ENCODE results near the gene NKD1. TPM values are rescaled to one million over a fixed set of nuclear protein-coding genes. Genes with fewer than 3 reads are reported as not detected.

Gene NKD1
- total RNA-seq, 1 experiment from 2014 or later: 11.4 TPM

- H3K4me1 ChIP-seq (ENCODE audit: control insufficient read depth in 1 of 2, insufficient read depth in 2 of 2, low read length in 2 of 2): no peaks in the 10 kb centered on the region
- H3K27ac ChIP-seq (ENCODE audit: low read depth, low read length): no peak overlapping the region
- CTCF ChIA-PET: interaction anchor here (1.1 to 2.5 kb wide), 2 partner anchors 8 to 11 kb away, joined by 3 to 8 read pairs; no protein-coding TSS in a partner anchor
- H3K9me2 ChIP-seq (ENCODE audit: insufficient read depth): no peaks in the 10 kb centered on the region
- intact Hi-C loops (cut with micrococcal nuclease): loop anchor here (10.0 kb wide), 2 partner anchors 542 to 1308 kb away; no protein-coding TSS in a partner anchor
- DNase-seq (ENCODE audit: low read depth, low spot score): no peak
- H3K4me2 ChIP-seq (ENCODE audit: low read length): no peak overlapping the region
- no TSS peak for BruUV-seq (replicated peaks)
- ATAC-seq: no peak
- peaks cover 10 to 12% of the 10 kb centered on the region in 2 experiments; a peak in 3 of 4 replicates for H3K9me3 ChIP-seq (ENCODE audit: control insufficient read depth in 1 of 2, insufficient read depth in 1 of 2, low read depth in 1 of 2, low read length in 2 of 2)
- RAD21 ChIA-PET (ENCODE audit: low non-redundant PET in 1 of 2, low total read pairs in 2 of 2, uncharacterized antibody in 2 of 2, unreplicated experiment in 2 of 2): interaction anchor here (1.0 to 1.2 kb wide), 2 partner anchors 130 kb away, joined by 5 read pairs; no protein-coding TSS in a partner anchor
- no peaks in the 10 kb centered on the region for H3K36me3 ChIP-seq (ENCODE audit: control insufficient read depth in 1 of 2, insufficient read depth in 2 of 2, low read length in 2 of 2)
- H2AFZ ChIP-seq (ENCODE audit: low read depth, low read length, poor library complexity, severe bottlenecking): no peak overlapping the region
- TF ChIP-seq POLR2AphosphoS5 (IDR thresholded peaks at IDR 0.05; ENCODE audit: low read depth, low read length): no peak
- TF ChIP-seq TCF7L2 (IDR thresholded peaks at IDR 0.05; ENCODE audit: borderline replicate concordance, extremely low read depth, insufficient read depth, insufficient read length): no peak
- no peak for TF ChIP-seq SP1 (IDR thresholded peaks at IDR 0.05; ENCODE audit: low read depth)
- TF ChIP-seq EGR1 (IDR thresholded peaks at IDR 0.05; ENCODE audit: low read depth): no peak
- TF ChIP-seq, protein P1, sequence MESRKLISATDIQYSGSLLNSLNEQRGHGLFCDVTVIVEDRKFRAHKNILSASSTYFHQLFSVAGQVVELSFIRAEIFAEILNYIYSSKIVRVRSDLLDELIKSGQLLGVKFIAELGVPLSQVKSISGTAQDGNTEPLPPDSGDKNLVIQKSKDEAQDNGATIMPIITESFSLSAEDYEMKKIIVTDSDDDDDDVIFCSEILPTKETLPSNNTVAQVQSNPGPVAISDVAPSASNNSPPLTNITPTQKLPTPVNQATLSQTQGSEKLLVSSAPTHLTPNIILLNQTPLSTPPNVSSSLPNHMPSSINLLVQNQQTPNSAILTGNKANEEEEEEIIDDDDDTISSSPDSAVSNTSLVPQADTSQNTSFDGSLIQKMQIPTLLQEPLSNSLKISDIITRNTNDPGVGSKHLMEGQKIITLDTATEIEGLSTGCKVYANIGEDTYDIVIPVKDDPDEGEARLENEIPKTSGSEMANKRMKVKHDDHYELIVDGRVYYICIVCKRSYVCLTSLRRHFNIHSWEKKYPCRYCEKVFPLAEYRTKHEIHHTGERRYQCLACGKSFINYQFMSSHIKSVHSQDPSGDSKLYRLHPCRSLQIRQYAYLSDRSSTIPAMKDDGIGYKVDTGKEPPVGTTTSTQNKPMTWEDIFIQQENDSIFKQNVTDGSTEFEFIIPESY (IDR thresholded peaks at IDR 0.05; ENCODE audit: extremely low read depth, insufficient replicate concordance, low read length): no peak
- TF ChIP-seq RAD21 (IDR thresholded peaks at IDR 0.05; ENCODE audit: low read depth): no peak
- TF ChIP-seq JUND (IDR thresholded peaks at IDR 0.05): no peak
- no peak for TF ChIP-seq YY1 (IDR thresholded peaks at IDR 0.05; ENCODE audit: extremely low read depth, insufficient replicate concordance, low read depth, low read length)
- TF ChIP-seq CBX3 (IDR thresholded peaks at IDR 0.05; ENCODE audit: low read depth): no peak
- TF ChIP-seq SIN3A (IDR thresholded peaks at IDR 0.05; ENCODE audit: low read depth): no peak
- no peak for TF ChIP-seq FOSL1 (IDR thresholded peaks at IDR 0.05; ENCODE audit: low read depth)
- TF ChIP-seq MAX (IDR thresholded peaks at IDR 0.05): no peak
- TF ChIP-seq EZH2 (IDR thresholded peaks at IDR 0.05): no peak
- no peak for TF ChIP-seq ATF3 (IDR thresholded peaks at IDR 0.05)
- no peak for TF ChIP-seq SRF (IDR thresholded peaks at IDR 0.05; ENCODE audit: low read depth)
- no peak for TF ChIP-seq ZFX (IDR thresholded peaks at IDR 0.05)
- TF ChIP-seq, protein P2, sequence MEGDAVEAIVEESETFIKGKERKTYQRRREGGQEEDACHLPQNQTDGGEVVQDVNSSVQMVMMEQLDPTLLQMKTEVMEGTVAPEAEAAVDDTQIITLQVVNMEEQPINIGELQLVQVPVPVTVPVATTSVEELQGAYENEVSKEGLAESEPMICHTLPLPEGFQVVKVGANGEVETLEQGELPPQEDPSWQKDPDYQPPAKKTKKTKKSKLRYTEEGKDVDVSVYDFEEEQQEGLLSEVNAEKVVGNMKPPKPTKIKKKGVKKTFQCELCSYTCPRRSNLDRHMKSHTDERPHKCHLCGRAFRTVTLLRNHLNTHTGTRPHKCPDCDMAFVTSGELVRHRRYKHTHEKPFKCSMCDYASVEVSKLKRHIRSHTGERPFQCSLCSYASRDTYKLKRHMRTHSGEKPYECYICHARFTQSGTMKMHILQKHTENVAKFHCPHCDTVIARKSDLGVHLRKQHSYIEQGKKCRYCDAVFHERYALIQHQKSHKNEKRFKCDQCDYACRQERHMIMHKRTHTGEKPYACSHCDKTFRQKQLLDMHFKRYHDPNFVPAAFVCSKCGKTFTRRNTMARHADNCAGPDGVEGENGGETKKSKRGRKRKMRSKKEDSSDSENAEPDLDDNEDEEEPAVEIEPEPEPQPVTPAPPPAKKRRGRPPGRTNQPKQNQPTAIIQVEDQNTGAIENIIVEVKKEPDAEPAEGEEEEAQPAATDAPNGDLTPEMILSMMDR (IDR thresholded peaks at IDR 0.05 in 2 of 3, conservative IDR thresholded peaks at IDR 0.05 in 1 of 3; ENCODE audit: borderline replicate concordance in 1 of 3, insufficient read depth in 1 of 3, low read depth in 2 of 3, low read length in 2 of 3): no peak
- TF ChIP-seq ELF1 (IDR thresholded peaks at IDR 0.05; ENCODE audit: borderline replicate concordance, low read depth): no peak
- H3K79me2 ChIP-seq (ENCODE audit: insufficient read depth, low read length): no peaks in the 10 kb centered on the region
- no peaks in the 10 kb centered on the region for H3K27me3 ChIP-seq (ENCODE audit: insufficient read depth, low read length)
- POLR2A ChIA-PET: no interaction called here
- H4K20me1 ChIP-seq (ENCODE audit: insufficient read depth): no peaks in the 10 kb centered on the region
- H3K4me3 ChIP-seq (replicated peaks in 1 of 2; ENCODE audit: low read depth in 1 of 2, low read length in 2 of 2): no peak overlapping the region
- H3K9ac ChIP-seq (ENCODE audit: low read length): no peak overlapping the region
Measured at GRCh38 chr16:50676684-50677225, 128.6 kb downstream of the NKD1 start.
